Daoy (cell line): ENCODE measurements around the gene RAB34. TPM values are rescaled to one million over a fixed set of nuclear protein-coding genes. Genes with fewer than 3 reads are reported as not detected.

Experiments used
- DNase-seq: peaks from one replicate; pipeline ENCODE4 v3.0.0-alpha.2; 2015; ENCODE audit warnings: low read depth
- total RNA-seq: library from RNA; depleted of rRNA; stranded (reverse); fragments of >200 nt; shearing (Covaris generic); gene quantifications from 2 replicates; pipeline ENCODE4 v1.2.3, GENCODE V29; 2014; rRNA removed

Gene RAB34
- total RNA-seq, result 243 and 290 TPM in 2 replicates

GRCh38 chr17:28717578-28718332 lies at the start of gene RAB34:
Gene RAB34, minus strand, starts transcription at chr17:28717868. Its CDS starts 602 bp downstream, at chr17:28717266.
- DNase-seq, result peak; percentile 92

GRCh38 chr17:28765038-28765437 lies 47.4 kb upstream of the RAB34 start:
- no peak for DNase-seq

GRCh38 chr17:28763804-28764266 lies 46.2 kb upstream of the RAB34 start:
- peak; percentile 61 for DNase-seq

DNA sequence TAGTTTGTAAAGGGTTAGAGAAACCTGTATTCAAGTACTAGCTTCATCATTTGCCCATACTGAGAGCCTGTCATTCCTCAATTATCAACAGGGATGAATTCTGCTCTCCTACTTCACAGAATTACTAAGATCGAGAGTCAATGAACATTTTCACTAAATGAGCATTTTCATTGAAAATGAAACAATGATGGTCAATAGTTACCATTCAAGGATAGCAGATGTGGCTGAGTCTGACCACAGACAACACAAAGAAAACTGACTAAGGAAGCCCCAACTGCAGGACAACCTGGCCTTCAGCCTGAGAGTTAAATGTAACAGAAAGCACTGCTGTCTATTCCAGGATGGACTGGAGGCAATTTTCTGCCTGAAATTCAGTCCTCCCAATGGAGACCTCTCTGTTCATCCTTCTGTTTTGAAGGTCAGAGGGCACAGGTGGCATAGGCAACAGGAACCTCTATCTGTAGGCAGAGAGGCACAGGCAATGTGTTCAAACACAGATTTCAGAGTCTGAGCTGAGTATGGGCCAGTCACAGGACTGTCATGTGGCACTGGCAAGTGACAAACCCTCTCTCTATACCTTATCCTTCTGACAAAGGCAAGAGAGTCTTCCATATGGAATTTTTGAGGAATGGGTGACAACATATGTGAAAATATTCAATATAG lies 45.6 kb upstream of the RAB34 start:
- DNase-seq, result no peak

GRCh38 chr17:28760601-28761562 lies 43.2 kb upstream of the RAB34 start:
- no peak for DNase-seq

GRCh38 chr17:28759256-28759865 lies 41.7 kb upstream of the RAB34 start:
- DNase-seq, result no peak

DNA sequence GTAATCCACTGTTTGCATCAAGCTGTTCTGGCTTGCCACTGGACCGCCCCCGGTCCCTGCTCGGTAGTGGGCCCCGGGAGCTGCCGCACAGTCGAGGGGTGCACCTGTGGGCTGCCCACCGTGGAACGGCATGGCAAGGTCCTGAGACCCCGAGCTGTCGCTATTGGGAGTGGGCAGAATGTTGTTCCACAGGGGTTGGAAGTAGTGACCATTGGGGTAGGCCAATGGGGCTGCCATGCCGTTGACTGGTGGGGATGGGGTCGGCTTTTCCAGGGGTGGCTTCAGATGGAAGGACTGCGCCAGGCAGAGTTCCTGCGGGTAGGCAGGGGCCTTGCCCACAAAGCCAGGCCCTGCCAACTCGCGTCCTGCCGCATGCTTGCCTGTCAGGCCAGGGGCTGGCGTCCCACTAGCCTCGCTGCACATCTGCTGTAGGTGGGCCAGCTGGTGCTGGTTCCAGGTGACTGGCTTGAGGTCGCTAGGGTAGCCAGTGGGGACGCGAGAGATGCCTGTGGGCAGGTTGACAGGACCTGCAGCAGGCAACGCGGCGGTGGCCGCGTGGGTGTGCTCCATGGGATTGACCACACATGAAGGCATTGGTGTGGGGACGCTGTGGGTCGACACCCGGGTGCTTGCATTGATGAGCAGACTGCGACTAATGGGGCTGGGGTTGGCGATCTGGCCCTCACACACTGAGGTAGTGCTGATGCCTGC lies 40.9 kb upstream of the RAB34 start:
- DNase-seq, result no peak

- DNase-seq, result no peak
Observed at GRCh38 chr17:28756049-28756804, 38.6 kb upstream of the RAB34 start.

DNA sequence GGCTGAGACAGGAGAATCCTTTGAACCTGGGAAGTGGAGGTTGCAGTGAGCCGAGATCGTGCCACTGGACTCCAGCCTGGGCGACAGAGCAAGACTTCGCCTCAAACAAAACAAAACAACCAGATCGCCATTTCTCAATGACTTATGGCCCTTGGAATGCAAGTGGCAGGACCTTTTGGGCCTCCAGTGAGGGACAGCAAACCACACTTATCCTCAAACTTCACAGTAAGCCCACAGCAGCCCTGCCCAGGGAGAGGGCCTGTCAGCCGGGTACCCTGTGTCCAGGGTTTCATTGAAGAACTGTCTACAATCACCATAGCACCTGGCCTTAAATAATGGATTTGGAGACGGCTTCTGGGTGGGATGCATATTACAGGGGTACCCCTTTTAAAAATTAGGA lies 37.8 kb upstream of the RAB34 start:
- no peak for DNase-seq

GRCh38 chr17:28751600-28752366 lies 34.1 kb upstream of the RAB34 start:
- no peak for DNase-seq

DNA sequence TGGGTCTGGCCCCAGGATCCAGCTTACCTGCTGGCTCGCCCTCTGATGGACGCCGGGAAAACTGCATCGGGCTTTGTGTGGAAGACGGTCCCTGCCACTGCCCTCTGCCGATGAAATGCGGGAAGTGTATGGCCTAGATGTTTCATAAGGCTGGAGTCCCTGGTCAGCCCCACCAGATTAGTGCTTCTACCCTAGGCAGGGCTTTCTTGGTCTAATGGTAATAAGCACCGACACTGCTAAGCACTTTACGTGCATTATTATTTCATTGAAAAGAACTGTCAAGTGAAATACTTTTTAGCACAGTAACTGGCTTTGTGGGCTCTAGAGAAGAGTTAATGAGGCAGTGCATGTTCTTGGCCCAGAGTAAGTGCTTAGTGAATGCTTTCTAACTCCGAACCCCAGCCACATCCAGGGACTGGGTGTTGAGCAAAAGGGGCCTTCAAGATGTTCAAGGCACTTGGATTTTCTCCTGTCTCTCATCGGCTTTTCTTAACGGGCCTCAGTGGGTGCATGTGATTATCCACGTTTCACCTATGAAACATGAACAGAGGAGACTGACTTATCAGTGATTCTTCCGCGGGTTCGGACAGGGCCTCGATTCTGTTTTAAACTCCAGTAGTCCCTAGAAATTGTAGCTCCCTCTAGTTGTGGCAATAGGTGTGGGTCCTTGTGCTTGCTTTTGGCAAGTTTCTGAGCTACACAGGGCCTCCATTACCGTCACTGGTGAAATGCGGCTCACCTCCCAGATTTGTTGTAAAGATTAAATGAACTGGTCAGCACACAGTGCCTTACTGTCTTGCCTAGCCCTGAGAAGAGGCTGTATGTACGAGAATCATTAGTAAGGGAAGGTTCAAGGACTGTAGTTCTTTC lies 32.7 kb upstream of the RAB34 start:
- peak; percentile 92 for DNase-seq

DNA sequence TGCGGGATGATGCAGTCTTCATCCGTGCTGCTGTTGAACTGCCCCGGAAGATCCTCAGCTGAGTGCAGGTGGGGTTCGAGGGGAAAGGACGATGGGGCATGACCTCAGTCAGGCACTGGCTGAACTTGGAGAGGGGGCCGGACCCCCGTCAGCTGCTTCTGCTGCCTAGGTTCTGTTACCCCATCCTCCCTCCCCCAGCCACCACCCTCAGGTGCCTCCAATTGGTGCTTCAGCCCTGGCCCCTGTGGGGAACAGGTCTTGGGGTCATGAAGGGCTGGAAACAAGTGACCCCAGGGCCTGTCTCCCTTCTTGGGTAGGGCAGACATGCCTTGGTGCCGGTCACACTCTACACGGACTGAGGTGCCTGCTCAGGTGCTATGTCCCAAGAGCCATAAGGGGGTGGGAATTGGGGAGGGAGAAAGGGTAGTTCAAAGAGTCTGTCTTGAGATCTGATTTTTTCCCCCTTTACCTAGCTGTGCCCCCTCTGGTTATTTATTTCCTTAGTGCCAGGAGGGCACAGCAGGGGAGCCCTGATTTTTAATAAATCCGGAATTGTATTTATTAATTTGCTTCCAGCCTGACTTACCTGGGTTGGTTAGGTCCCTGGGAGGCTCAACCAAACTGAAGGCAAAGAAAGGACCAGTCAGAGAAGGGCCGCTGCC lies 32.0 kb upstream of the RAB34 start:
- no peak for DNase-seq

- no peak for DNase-seq
Observed at GRCh38 chr17:28748852-28749515, 31.3 kb upstream of the RAB34 start.

DNA sequence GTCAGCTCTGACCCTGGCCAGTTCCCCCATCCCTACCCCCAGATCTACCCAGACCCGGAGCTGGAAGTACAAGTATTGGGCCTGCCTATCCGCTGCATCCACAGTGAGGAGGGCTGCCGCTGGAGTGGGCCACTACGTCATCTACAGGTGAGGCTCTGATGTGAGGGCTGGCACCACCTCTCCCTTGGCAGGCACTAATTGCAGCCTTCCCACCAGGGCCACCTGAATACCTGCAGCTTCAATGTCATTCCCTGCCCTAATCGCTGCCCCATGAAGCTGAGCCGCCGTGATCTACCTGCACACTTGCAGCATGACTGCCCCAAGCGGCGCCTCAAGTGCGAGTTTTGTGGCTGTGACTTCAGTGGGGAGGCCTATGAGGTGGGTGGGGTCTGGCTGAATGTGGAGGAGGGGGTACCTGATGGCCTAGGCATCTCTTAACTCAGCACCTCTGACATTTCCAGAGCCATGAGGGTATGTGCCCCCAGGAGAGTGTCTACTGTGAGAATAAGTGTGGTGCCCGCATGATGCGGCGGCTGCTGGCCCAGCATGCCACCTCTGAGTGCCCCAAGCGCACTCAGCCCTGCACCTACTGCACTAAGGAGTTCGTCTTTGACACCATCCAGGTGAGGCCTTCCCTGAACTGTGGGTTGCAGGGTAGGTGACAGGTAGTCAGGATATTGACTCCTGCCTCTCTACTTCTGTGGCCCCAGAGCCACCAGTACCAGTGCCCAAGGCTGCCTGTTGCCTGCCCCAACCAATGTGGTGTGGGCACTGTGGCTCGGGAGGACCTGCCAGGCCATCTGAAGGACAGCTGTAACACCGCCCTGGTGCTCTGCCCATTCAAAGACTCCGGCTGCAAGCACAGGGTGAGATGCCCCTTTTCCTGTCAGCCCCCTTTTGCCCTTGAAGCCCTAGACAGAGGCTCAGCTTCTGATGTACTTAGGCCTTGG lies 30.4 kb upstream of the RAB34 start:
- no peak for DNase-seq

- DNase-seq, result no peak
Observed at GRCh38 chr17:28747051-28747691, 29.5 kb upstream of the RAB34 start.

DNA sequence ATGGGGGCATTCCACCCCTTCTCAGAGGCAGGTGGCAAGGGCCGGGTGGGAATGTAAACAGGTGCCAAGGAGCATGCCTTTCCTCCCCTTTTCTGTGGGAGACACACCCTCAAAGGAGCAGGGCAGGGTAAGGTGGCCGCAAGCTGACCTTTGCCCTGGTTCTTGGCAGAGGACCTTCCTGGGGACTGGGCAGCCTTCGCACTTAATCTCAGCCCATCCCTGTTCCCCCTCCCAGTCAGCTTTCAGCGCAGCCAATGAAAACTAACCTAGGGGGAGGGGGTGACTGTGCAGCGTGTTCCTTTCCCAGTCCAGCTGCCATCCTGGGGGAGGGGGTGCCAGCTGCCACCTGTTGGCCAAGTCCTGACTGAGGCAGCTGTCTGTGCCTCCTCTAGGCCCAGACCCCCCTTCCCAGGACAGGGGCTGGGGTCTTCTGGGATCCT lies 29.0 kb upstream of the RAB34 start:
- DNase-seq, result no peak
